Gastroesophageal sphincter (tissue), 3 donors: ENCODE data around the gene SF1.

Experiments
- EP300 ChIP-seq: sonication (generic); formaldehyde crosslinking; IDR thresholded peaks from one replicate; pipeline ENCODE4 v1.6.1; 2017; ENCODE audit warnings: antibody characterized with exemption, mild to moderate bottlenecking
- POLR2A ChIP-seq, 2 donors: fragments of 450-650 bp; IDR thresholded peaks; one replicate each; pipeline ENCODE4 v1.6.1; 2017; ENCODE audit warnings: antibody characterized with exemption in 2 of 2, mild to moderate bottlenecking in 2 of 2, moderate library complexity in 1 of 2
- POLR2AphosphoS5 ChIP-seq: sonication (generic); formaldehyde crosslinking; IDR thresholded peaks from one replicate; pipeline ENCODE4 v1.6.1; 2017; ENCODE audit warnings: antibody characterized with exemption
- TF ChIP-seq, protein P1 (sequence below), 4 experiments: fragments of 200-600 bp in 2 of 4; fragments of 450-650 bp in 2 of 4; sonication (generic) in 1 of 4; IDR thresholded peaks; one replicate each; pipeline ENCODE4 v1.5.1; 2017 to 2019; ENCODE audit warnings: antibody characterized with exemption in 4 of 4, mild to moderate bottlenecking in 2 of 4, moderate library complexity in 2 of 4

DNA sequence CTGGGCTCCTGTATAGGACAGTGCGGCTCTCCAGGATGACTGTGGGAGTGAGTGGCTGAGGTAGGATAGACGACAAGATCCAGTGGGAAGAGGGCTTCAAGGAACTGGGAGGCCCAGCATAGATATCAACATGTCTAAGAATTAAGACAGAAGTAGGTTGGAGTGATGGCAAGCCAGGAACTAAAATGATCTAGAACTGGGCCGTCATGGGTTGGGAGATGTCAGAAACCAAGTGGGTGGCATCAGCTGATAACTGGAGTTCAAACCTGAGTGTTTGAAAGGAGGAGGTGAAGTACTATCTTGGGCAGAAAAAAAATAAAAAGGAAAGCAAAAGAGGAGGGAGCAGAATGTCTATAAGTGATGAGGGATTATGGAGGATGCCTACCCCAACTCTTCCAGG lies 39.1 kb upstream of the SF1 start:
- TF ChIP-seq POLR2A (IDR thresholded peaks at IDR 0.05) = no peak
- TF ChIP-seq, protein P1, sequence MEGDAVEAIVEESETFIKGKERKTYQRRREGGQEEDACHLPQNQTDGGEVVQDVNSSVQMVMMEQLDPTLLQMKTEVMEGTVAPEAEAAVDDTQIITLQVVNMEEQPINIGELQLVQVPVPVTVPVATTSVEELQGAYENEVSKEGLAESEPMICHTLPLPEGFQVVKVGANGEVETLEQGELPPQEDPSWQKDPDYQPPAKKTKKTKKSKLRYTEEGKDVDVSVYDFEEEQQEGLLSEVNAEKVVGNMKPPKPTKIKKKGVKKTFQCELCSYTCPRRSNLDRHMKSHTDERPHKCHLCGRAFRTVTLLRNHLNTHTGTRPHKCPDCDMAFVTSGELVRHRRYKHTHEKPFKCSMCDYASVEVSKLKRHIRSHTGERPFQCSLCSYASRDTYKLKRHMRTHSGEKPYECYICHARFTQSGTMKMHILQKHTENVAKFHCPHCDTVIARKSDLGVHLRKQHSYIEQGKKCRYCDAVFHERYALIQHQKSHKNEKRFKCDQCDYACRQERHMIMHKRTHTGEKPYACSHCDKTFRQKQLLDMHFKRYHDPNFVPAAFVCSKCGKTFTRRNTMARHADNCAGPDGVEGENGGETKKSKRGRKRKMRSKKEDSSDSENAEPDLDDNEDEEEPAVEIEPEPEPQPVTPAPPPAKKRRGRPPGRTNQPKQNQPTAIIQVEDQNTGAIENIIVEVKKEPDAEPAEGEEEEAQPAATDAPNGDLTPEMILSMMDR (IDR thresholded peaks at IDR 0.05) = no peak
- TF ChIP-seq POLR2AphosphoS5 = no peak
- no peak for TF ChIP-seq EP300
